Renal cortical epithelial cell (primary cell): ENCODE measurements around the gene TMEM53. TPM values are rescaled to one million over a fixed set of nuclear protein-coding genes. Genes with fewer than 3 reads are reported as not detected.

Experiments
- DNase-seq: peaks from one replicate; pipeline ENCODE4 v3.0.0-alpha.2; 2011; ENCODE audit warnings: low read depth
- total RNA-seq: library from RNA; depleted of rRNA; stranded (reverse); fragments of >200 nt; gene quantifications from 2 replicates; pipeline ENCODE4 v1.2.3, GENCODE V29; 2014

Gene TMEM53
- total RNA-seq, 1 donor from 2014 or later: 8.4 TPM

- DNase-seq: peak; percentile 85
These were observed 45.1 kb downstream of the TMEM53 start for GRCh38 chr1:44628962-44629756.

- DNase-seq: no peak
These were observed 48.9 kb downstream of the TMEM53 start for GRCh38 chr1:44625348-44625747.

DNA sequence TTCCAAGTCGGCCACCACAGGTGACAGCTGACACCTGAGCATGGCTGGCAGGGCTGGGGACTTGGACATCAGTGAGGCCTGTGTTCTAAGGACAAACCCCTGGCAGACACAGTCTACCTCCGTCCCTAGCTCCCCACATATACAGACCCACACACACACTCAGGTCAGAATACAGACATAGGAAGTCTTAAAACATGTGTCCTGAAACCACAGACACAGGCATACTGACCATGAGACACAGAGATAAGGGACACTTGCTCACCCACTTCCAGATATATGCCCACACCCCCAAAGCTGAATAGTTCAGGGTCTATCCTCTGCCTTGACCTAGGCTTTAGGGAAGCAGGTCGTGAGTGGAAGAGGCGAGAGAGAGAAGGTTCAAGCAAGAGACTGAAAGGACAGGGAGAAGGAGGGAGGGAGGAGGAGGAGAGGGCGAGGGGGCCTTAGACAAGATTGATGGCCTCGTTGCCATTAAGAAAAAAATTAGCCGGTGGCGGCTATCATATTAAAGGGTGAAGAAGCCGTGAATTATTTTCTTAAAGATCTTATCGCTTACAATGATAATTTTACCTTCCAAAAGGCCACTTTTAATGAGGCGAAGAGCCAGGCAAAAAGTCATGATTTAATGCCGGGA, 49.9 kb downstream of the TMEM53 start:
- DNase-seq: no peak

DNA sequence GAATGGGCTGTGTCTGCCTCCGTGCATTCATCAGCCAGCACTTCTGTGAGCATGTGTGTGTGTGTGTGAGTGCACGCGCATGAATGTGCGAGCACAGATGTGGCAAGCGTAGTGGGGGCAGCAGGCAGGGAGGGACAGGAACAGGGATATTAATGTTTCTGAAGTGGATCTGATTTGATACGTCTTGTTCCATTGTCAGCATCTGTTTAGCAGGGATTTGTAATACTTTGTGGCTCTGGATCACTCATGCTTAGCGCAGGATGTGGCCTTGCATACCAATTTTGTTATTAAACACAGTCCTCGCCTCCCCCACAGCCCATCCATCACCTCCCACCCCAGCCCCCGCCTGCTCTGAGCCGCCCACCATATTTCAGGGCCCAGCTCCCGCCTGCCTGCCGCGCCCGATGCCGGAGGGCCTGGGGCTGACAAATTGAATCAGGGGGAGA, 52.4 kb downstream of the TMEM53 start:
- peak; percentile 74 for DNase-seq

- no peak for DNase-seq
These were observed 54.2 kb downstream of the TMEM53 start for GRCh38 chr1:44620072-44620471.

- DNase-seq: peak; percentile 89
These were observed 54.9 kb downstream of the TMEM53 start for GRCh38 chr1:44619261-44619900.

DNA sequence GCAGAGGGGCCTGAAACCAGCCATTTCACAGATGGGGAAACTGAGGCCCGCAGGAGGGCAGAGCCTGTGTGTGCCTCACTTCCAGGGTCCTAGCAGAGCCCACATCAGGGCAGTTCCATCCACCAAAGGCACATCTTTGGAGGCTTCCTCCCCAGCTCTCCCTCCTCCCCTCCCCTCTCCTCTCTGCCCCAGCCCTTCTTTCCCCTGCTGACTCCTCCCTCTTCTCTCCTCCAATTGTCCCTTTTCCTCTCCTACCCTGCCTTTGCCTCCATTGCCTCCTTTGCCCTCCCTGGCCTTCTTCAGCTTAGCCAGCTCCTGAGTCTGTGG, 56.6 kb downstream of the TMEM53 start:
- DNase-seq: no peak

- DNase-seq: peak; percentile 26
These were observed 57.1 kb downstream of the TMEM53 start for GRCh38 chr1:44616991-44617702.

GRCh38 chr1:44616284-44616990, 57.8 kb downstream of the TMEM53 start:
- no peak for DNase-seq

DNA sequence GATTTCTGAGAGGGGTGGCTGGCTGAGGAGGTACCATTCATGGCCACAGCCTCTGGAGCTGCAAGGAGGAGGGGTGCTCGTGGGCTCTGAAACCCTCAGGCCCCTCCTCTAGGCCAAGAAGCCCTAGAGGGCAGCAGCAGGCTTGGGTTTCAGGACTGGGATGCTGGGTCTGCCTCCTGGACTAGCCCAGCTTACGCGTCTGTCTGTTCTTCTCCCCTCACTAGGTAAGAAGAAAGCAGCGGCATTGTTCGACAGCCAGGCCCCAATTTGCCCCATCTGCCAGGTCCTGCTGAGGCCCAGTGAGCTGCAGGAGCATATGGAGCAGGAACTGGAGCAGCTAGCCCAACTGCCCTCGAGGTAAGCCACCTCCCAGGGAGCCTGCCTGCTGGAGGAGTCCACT, 60.3 kb downstream of the TMEM53 start:
- no peak for DNase-seq

- no peak for DNase-seq
These were observed 62.4 kb downstream of the TMEM53 start for GRCh38 chr1:44611866-44612265.

- DNase-seq: no peak
These were observed 62.9 kb downstream of the TMEM53 start for GRCh38 chr1:44611419-44611818.

- DNase-seq: no peak
These were observed 63.6 kb downstream of the TMEM53 start for GRCh38 chr1:44610527-44611148.

DNA sequence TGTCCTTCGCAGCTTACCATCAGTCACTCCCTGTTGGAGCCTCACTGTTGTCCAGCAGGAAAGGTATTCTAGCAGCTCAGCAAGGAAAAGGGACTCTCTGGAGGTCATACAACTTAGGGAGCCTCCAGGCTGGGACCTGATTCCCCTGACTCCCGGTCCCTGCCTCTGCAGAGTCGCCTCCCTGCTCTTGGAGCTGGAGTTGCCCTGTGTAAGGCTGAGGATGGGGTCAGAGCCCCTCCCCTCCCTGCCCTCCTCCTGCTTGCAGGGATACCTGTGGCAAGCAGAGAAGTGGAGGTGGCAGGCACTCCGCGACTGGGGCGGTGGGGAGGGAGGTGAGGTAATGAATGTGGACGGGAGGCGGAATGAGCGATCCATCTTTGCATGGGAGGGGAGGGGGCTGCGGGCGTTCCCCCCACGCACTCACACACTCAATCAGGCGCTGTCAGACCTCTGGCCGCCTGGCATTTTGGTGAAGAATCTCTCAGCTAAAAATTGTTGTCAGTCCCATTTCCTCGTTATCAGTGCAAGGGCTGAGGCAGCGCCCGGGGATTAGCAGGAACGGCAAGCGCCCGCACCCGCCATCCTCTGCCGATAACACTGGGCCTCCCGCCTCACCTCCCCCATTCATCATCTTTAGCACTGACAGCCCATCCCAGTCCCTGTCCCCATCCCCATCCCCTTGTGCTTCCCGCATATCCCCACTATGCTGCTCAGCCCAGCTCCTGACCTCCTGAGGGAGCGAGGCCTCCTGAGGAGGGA, 64.3 kb downstream of the TMEM53 start:
- no peak for DNase-seq

GRCh38 chr1:44609412-44609767, 64.9 kb downstream of the TMEM53 start:
- peak; percentile 50 for DNase-seq

DNA sequence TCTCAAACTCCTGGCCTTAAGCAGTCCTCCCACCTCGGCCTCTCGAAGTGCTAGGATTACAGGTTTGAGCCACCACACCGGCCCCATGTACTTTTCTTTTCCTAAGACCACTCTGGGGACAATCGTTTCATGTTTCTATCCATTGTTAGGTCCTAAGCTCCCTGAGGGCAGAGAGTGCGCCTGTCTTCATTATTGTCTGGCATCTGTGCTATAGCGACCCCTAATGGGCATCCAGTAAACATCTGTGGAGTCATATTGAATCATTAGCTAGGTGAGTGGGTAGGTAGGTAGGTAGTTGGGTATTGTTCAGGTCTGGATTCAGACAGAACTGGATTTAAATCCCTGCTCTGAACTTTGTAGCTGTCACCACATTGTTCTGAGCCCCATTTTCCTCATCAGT, 66.1 kb downstream of the TMEM53 start:
- no peak for DNase-seq

DNA sequence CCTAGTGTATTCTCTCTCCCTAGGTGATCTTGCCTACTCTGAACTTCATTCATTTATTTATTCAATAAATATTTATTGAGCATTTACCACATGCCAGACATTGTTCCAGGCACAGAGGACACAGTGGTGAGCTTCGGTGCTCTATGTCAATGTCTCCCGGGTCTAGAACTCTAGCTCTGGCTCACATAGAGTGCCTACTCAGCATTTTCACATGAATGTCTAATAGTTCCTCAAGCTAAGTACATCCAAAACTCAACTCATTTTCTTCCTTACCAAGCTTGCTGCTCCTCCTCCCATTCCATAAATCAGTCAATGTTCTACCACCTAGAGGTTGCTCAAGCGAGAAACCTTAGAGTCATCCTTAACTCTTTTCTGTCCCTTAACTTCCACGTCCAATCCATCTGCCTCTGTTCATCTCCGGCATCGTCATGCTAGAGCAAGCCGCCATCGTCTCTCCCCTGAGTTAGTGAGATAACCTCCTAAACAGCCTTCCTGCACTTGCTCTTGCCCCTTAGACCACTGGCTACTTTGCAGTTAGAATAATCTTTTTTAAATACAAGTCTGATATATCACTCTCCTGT, 67.5 kb downstream of the TMEM53 start:
- DNase-seq: peak; percentile 23

DNA sequence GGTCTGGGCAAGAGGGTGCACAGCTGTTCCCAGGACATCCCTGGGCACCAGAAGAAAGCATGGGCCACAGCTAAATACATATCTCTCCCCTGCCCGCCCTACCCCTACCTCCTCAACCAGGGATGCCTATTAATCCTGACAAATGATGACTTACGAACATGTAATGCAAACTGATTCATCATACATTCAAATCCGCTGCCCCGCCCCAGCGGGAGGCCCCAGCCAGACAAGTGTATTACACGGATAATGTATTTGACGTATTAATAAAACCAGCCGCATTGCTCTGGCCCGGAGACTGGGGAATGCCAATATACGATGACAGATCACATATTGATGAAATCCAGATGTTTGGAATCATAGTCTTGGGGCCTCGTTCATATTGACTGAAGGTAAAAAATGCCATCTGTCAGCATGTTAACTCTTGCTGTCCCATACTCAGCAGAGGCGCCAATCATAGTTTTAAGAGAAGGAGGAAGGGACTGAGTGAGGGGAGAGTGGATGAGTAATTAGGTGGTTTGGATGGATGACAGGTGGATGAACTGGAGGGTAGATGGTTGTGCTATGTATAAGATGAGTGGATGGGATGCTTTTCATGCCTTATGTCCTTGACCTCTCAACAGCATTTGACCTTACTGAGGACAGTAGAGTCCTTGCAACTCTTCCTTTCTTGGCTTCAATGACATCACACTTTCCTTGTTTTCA, 68.2 kb downstream of the TMEM53 start:
- DNase-seq: no peak

GRCh38 chr1:44604157-44604955, 69.9 kb downstream of the TMEM53 start:
- DNase-seq: no peak
